ENCODE results near the gene KCNK10. TPM values are rescaled to one million over a fixed set of nuclear protein-coding genes. Genes with fewer than 3 reads are reported as not detected.

Gene KCNK10
- total RNA-seq, 1 donor from 2014 or later: 11.5 TPM

GRCh38 chr14:88310449-88310848 is 12.6 kb downstream of the KCNK10 start:
- Mint-ChIP-seq H3K27ac (ENCODE audit: unreplicated experiment) (no peak overlapping the region), H3K36me3 (ENCODE audit: low read depth) (peaks cover 3% of the 10 kb centered on the region), H3K27me3 (ENCODE audit: low read depth) (no peaks in the 10 kb centered on the region), H3K9me3 (no peaks in the 10 kb centered on the region), H3K4me3 (no peak overlapping the region), H3K4me1 (peaks cover 4% of the 10 kb centered on the region)
- DNase-seq (ENCODE audit: low read depth, low spot score): no peak
- TF ChIP-seq CTCF (conservative IDR thresholded peaks at IDR 0.05): no peak

- no peak for DNase-seq (ENCODE audit: low read depth, low spot score)
- no peak overlapping the region for H3K27ac Mint-ChIP-seq (ENCODE audit: unreplicated experiment)
- H3K4me1 Mint-ChIP-seq: peaks cover 4% of the 10 kb centered on the region
- H3K27me3 Mint-ChIP-seq (ENCODE audit: low read depth): no peaks in the 10 kb centered on the region
- no peak for TF ChIP-seq CTCF (conservative IDR thresholded peaks at IDR 0.05)
- no peak overlapping the region for H3K4me3 Mint-ChIP-seq
- peaks cover 3% of the 10 kb centered on the region for H3K36me3 Mint-ChIP-seq (ENCODE audit: low read depth)
- H3K9me3 Mint-ChIP-seq: no peaks in the 10 kb centered on the region
These were observed 13.0 kb downstream of the KCNK10 start for GRCh38 chr14:88310021-88310420.

DNA sequence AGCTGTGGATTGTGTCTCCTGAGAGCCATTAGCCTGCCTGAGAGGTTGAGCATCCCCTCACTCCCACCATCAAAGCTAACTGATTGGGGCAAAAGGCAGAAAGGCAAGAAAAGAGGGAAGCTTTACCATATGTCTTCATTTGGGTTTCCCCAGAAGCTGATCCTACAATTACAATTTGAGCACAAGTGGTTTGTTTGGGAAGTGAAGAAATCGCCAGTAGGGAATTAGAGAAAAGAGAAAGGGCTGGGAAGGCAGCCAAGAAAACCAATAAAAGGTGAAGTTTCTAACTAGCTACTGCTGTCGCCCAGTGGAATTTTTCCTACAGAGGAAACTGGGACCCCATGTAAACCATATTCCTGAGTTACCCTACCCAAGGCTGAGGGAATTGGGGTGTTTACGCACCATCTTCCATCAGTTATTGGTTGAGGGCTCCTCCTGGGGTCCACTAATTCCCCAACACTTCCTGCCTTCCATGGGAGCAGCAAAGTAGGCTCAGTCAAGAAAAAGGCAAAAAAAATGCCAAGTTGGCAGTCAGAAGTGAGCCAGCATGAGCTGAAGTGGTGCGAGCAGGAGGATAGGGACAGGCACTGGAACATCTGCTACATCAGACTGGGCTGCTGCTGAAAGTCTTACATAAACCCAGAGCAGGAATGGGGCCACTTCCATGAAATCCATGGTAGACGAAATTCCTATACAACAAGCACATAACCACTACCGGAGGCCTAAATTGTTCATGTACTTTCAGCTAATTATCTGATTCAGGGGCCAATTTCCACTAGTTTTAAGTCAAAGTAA is 17.3 kb downstream of the KCNK10 start:
- no peak overlapping the region for H3K4me3 Mint-ChIP-seq

DNA sequence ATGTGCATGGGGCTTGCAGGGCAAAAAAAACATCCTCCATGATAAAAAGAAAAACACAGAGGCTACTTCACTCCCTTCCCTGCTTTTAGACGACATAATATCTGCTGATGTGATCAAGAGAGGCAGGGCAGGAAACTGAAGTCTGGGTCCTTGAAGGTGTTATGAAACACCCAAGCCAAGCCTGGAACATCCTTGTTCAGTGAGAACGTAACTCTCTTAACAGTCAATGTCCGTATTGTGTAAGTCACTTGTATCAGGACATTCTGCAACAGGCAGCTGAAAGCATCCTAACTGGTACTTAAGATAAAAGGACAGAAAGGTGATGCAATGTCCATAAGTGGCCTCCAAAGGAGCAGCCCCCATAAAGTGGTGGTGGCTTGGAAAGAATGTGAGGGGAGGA is 20.0 kb downstream of the KCNK10 start:
- Mint-ChIP-seq H3K4me3 (no peak overlapping the region), H3K4me1 (no peaks in the 10 kb centered on the region), H3K27ac (ENCODE audit: unreplicated experiment) (no peak overlapping the region), H3K27me3 (ENCODE audit: low read depth) (peaks cover 4% of the 10 kb centered on the region), H3K36me3 (ENCODE audit: low read depth) (no peaks in the 10 kb centered on the region), H3K9me3 (no peaks in the 10 kb centered on the region)
- DNase-seq (ENCODE audit: low read depth, low spot score): no peak
- no peak for TF ChIP-seq CTCF (conservative IDR thresholded peaks at IDR 0.05)

More for the DNA sequence above, 17.3 kb downstream of the KCNK10 start:
- no peak for TF ChIP-seq CTCF (conservative IDR thresholded peaks at IDR 0.05)
- H3K27ac Mint-ChIP-seq (ENCODE audit: unreplicated experiment): no peak overlapping the region
- H3K36me3 Mint-ChIP-seq (ENCODE audit: low read depth): no peaks in the 10 kb centered on the region
- H3K27me3 Mint-ChIP-seq (ENCODE audit: low read depth): no peaks in the 10 kb centered on the region
- peaks cover 4% of the 10 kb centered on the region for H3K4me1 Mint-ChIP-seq
- H3K9me3 Mint-ChIP-seq: no peaks in the 10 kb centered on the region
- DNase-seq (ENCODE audit: low read depth, low spot score): no peak

DNA sequence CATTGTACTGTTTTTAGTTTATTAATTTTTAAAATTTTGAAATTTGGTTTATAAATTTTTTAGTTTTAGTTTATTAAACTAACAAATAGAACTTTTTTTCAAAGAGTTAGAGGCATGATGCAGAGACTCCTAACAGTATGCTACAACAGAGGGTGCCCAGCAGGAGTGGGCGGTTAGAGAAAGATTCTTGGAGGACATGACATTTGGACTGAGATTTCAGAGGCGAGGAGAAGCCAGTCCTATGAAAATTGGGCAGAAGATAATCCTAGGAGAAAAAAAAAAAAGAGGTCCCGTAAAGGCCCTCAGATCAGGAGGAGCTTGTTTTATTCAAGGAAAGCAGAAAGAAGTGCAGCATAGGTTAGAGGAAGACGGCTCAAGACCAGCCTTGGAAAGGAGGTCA is 21.7 kb downstream of the KCNK10 start:
- Mint-ChIP-seq H3K36me3 (ENCODE audit: low read depth) (no peaks in the 10 kb centered on the region), H3K9me3 (no peaks in the 10 kb centered on the region), H3K4me3 (no peak overlapping the region), H3K27me3 (ENCODE audit: low read depth) (peaks cover 4% of the 10 kb centered on the region), H3K4me1 (no peaks in the 10 kb centered on the region), H3K27ac (ENCODE audit: unreplicated experiment) (no peak overlapping the region)
- no peak for DNase-seq (ENCODE audit: low read depth, low spot score)
- TF ChIP-seq CTCF (conservative IDR thresholded peaks at IDR 0.05): no peak
